IPS-18c (cell line): ENCODE measurements around the gene ZBED6.
"Not testable (repeated sequence)": the region's sequence is repeated elsewhere in the genome, so short reads cannot be mapped to it uniquely, and the experiment has no call there.

ENCODE experiments used
- H3K4me3 ChIP-seq: 2 replicates; pipeline ENCODE4 v1.7.0; 2013; ENCODE audit warnings: low read depth, mild to moderate bottlenecking, low read length, moderate library complexity; ENCODE audit not compliant: insufficient read depth
- H3K9me3 ChIP-seq: one replicate; pipeline ENCODE4 v1.6.1; 2013; ENCODE audit warnings: mild to moderate bottlenecking, low read length, moderate library complexity; ENCODE audit not compliant: control insufficient read depth, insufficient read depth

Gene ZBED6

GRCh38 chr1:203771901-203772301 is 23.5 kb upstream of the ZBED6 start:
- Histone ChIP-seq H3K9me3 (no peaks in the 10 kb centered on the region), H3K4me3 (no peak overlapping the region)

DNA sequence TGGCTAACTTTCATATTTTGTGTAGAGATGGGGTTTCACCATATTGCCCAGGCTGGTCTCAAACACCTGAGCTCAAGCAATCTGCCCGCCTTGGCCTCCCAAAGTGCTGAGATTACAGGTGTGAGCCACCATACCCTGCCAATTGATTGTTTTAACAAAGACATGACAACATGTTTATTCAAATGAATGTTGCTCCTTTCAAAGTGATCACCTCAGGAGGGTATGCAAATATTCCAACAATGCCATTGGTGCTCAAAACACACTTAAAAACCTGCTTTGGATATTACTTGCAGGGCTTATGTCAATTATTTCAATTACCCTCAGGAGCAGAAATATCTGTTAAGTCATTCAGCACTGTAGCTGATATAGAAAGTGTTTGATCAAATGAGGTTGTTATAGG is 22.6 kb upstream of the ZBED6 start:
- no peaks in the 10 kb centered on the region for H3K9me3 ChIP-seq

DNA sequence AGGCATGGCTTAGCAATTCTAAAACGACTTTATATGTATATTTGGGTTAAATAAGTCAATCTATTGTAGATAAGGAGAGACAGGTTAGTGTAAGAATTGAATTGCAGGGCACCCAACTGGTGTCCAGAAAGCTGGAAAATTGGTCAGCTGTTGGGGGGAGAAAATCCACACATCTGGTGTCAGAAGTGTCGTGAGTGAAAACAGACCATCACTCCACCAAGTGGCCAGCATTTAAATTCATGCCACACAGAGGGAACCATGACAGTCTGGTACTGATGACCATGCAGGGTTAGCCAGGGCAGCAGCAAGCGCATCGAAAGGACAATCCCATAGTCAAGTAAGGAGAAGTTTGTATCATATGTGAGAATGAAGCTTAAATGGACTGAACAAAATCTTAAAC is 18.8 kb upstream of the ZBED6 start:
- Histone ChIP-seq H3K9me3 (no peaks in the 10 kb centered on the region), H3K4me3 (no peak overlapping the region)

More for the DNA sequence above, 22.6 kb upstream of the ZBED6 start:
- no peak overlapping the region for H3K4me3 ChIP-seq

DNA sequence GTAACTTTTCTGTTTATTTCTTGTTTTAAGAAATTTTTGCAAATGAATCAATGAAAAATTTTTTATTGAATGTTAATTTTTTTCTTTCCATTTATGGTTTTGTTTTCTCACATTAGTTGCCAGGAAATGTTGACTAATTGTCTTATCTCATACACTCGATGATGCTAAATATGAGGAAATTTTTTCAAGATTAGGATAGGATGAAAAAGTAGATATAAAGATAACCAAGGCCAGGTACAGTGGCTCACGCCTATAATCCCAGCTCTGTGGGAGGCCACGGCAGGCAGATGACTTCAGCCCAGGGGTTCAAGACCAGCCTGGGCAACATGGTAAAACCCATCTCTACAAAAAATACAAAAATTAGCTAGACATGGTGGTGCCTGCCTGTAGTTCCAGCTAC is 17.8 kb upstream of the ZBED6 start:
- Histone ChIP-seq H3K4me3 (no peak overlapping the region), H3K9me3 (no peaks in the 10 kb centered on the region)

- Histone ChIP-seq H3K4me3 (no peak overlapping the region), H3K9me3 (no peaks in the 10 kb centered on the region)
Measured at GRCh38 chr1:203778146-203778545, 17.3 kb upstream of the ZBED6 start.

DNA sequence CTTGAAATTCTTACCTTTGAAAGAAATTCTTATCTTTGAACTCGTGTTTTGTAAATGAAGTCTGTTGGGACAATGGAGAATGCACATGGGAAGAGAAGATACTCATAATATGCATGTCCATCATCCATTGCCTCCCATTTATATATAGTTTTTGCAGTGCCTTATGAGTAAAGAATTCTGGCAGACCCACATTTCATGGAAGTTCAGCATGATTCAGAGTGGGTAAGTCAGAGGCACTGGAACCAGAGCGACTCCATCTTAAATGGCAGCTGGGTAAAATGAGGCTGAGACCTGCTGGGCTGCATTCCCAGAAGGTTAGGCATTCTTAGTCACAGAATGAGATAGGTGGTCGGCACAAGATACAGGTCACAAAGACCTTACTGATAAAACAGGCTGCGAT is 16.6 kb upstream of the ZBED6 start:
- no peaks in the 10 kb centered on the region for H3K9me3 ChIP-seq
- H3K4me3 ChIP-seq: no peak overlapping the region

DNA sequence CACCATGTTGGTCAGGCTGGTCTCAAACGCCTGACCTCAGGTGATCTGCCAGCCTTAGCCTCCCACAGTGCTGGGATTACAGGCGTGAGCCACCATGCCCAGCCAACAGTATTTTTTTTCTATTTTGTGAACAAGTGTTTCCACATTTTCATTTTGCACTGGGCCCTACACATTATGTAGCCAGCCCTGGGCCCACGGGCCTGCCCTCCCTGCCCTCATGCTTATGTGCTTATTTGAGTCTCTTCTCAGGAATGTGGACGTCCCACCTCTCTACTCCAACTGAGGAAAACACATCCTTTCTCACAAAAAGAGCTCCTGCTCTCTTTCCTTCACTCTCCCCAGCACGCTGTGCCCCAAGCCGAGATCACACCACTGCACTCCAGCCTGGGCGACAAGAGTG is 13.5 kb upstream of the ZBED6 start:
- H3K9me3 ChIP-seq: no peaks in the 10 kb centered on the region
- H3K4me3 ChIP-seq: no peak overlapping the region

- Histone ChIP-seq H3K9me3 (no peaks in the 10 kb centered on the region), H3K4me3 (no peak overlapping the region)
Measured at GRCh38 chr1:203789966-203790365, 5.5 kb upstream of the ZBED6 start.

- Histone ChIP-seq H3K9me3 (no peaks in the 10 kb centered on the region), H3K4me3 (no peak overlapping the region)
Measured at GRCh38 chr1:203791498-203791897, 3.9 kb upstream of the ZBED6 start.

GRCh38 chr1:203792486-203792885 is 2.9 kb upstream of the ZBED6 start:
- Histone ChIP-seq H3K9me3 (no peaks in the 10 kb centered on the region), H3K4me3 (no peak overlapping the region)

DNA sequence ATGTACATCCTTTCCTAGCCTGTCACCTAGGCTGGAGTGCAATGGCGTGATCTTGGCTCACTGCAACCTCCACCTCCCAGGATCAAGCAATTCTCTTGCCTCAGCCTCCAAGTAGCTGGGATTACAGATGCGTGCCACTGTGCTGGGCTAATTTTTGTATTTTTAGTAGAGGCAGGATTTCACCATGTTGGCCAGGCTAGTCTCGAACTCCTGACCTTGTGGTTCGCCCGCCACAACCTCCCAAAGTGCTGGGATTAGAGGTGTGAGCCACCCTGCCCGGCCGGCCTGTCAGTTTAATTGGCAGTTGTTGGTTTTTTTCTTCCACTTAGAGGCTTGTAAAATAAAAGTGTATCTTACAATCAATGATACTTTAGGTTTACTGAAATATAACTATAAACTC is 1.9 kb upstream of the ZBED6 start:
- H3K9me3 ChIP-seq, H3K4me3 ChIP-seq: not testable (repeated sequence)

- no peak overlapping the region for H3K4me3 ChIP-seq
- H3K9me3 ChIP-seq: peaks cover 2% of the 10 kb centered on the region
Measured at GRCh38 chr1:203794764-203795440, 521 bp upstream of the ZBED6 start.

DNA sequence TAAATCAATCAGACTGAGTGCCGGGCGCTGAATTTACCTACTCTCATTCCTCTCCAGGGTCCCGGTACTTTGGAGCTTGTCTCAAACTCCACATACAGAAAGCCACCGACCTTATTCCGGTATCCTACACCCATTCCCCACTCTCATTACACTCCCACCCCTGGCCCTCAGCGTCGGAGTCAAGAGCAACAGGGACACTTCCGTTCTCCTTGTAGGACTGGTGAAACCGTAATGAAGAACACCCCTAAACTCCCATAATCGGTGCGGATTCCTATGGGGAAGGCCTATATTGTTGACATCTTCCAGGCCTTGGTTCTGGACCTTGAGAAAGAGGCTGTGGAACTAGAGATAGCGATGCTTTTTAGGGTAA is 798 bp downstream of the ZBED6 start:
- Histone ChIP-seq H3K9me3 (peaks cover 2% of the 10 kb centered on the region), H3K4me3 (peak overlapping the region; percentile 84)

- peaks cover 2% of the 10 kb centered on the region for H3K9me3 ChIP-seq
- H3K4me3 ChIP-seq: no peak overlapping the region
Measured at GRCh38 chr1:203797216-203797615, 1.8 kb downstream of the ZBED6 start.

DNA sequence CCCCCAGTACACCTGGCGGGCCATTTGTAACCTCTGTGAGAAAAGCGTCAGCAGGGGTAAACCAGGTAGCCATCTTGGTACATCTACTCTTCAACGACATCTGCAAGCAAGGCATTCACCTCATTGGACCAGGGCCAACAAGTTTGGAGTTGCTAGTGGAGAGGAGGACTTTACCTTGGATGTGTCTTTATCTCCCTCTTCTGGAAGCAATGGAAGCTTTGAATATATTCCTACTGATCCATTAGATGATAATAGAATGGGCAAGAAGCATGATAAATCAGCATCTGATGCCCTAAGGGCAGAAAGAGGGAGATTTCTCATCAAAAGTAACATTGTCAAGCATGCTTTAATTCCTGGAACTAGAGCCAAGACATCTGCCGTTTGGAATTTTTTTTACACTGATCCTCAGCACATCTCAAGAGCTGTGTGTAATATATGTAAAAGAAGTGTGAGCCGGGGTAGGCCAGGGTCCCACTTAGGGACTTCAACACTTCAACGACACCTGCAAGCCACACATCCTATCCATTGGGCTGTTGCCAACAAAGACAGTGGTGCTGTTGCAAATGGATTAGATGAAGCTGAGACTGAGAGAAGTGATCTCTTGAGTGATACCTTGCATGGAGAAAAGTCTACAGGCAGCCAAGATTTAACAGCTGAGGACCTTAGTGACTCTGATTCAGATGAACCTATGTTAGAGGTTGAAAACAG is 2.7 kb downstream of the ZBED6 start:
- Histone ChIP-seq H3K4me3 (no peak overlapping the region), H3K9me3 (peaks cover 4% of the 10 kb centered on the region)

- Histone ChIP-seq H3K9me3 (peaks cover 4% of the 10 kb centered on the region), H3K4me3 (no peak overlapping the region)
Measured at GRCh38 chr1:203799157-203799556, 3.7 kb downstream of the ZBED6 start.

- Histone ChIP-seq H3K4me3 (no peak overlapping the region), H3K9me3 (peaks cover 4% of the 10 kb centered on the region)
Measured at GRCh38 chr1:203799971-203800370, 4.5 kb downstream of the ZBED6 start.

GRCh38 chr1:203805689-203806088 is 10.3 kb downstream of the ZBED6 start:
- H3K9me3 ChIP-seq: peaks cover 2% of the 10 kb centered on the region
- H3K4me3 ChIP-seq: no peak overlapping the region

DNA sequence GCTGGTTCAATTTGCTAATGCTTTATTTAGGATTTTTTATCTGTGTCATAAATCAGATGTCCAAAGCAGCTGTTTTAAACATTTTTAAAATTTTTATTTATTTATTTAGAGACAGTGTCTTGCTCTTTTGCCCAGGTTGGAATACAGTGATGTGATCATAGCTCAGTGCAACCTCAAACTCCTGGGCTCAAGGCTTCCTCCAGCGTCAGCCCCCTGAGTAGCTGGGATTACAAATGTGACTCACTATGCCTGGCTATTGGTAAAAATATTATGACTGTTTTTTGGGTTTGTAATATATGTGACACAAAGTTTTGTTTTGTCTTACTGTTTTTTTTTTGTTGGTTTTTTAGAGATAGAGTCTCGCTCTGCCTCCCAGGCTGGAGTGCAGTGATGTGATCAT is 11.8 kb downstream of the ZBED6 start:
- Histone ChIP-seq H3K9me3 (peaks cover 2% of the 10 kb centered on the region), H3K4me3 (no peak overlapping the region)
